Measurements from ENCODE around the gene PLXNA4.
A peak's percentile ranks its signal among the peaks of the same experiment; 100 is the strongest.

PLXNA4 gene

DNA sequence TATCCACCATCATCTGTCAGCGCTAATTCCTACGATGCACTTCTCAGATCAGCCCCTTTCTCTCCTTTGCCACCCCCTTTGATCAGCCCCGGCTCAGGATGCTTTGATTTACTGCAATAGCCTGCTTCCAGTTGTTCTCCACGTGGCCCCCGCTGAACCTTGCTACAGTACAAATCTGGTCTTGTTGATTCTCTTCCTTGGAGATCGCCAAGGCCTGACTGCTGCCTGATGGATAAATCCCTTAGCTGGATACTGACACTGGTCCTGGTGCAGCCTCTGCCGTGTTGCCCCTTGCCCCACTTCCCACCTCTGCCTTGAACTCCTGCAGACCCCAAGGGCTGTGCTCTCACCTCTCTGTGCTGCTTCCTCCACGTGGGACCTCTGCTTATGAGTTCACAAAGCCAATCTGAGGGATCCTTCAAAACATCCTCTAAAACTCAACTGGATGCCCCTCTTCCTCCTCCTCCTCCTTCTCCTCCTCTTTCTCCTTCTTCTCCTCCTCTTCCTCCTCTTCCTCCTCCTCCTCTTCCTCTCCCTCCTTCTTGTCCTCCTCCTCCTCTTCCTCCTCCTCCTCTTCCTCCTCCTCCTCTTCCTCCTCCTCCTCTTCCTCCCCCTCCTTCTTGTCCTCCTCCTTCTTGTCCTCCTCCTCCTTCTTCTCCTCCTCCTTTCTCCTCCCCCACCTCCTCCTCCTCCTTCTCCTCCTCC lies 15.3 kb downstream of the PLXNA4 start:
- no peak for DNase-seq

DNA sequence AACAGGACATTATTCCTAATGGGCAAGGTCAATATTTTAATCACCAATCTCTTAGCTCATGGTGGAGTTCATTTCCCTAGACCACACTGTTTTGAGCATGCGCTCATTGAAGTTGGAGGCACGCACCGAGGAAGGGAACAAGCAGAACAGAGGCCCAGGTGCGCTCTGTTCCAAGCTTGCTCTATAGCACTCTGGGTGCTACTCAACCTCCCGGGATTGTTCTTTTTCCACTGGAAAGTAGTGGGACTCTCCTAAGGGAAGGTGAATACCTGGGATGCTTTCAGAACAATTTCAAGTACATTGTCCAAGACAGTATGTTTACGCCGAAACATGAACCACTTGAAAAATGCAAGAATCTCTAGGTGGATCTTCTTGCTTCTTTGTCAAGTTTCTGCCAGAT lies 16.2 kb downstream of the PLXNA4 start:
- DNase-seq = no peak

DNA sequence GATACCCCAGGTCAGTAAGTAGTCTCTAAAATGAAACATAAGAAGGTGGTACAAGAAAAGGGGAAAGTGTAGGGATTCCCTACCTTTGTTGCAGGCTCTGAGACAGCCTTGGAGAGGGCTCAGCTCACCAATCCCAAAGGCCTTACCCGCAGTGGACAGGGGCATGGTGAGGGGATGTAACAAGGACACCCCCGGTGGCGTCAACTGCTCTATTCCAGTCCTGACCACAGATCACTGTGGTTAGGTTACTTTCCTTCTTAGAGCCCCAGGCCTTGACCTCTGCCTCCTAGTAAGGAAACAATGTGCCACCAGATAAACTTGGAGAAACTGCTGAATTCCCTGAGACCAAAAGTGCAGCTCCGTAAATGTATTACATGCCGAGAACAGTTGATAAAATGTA lies 17.5 kb downstream of the PLXNA4 start:
- no peak for DNase-seq

DNA sequence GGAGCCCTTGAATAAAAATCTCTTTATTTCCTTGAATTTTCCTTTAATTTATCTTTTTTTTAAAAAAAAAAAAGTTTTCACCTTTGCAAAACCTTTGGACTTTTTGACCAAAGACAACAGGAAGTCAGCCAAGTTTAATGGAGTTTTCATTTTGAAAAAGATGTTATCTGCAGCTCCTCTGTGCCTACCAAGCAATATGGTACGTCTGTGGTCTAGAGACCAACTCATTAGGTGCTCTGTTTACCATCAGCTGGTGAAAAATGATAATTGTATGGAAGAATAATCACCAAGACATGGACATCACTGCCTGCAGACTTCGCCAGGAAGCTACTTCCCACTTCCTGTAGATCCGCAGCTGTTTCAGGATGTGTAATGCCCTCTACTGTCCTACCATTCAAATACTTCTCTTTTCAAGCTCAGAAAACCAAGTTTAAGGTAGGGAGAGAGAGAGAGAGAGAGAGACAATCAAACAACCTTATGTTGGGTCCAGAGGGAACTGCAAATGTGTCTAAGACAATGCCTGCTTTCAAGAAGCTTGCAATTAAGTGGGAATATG lies 18.7 kb downstream of the PLXNA4 start:
- DNase-seq = peak in 1 of 2 experiments; percentile 24

DNA sequence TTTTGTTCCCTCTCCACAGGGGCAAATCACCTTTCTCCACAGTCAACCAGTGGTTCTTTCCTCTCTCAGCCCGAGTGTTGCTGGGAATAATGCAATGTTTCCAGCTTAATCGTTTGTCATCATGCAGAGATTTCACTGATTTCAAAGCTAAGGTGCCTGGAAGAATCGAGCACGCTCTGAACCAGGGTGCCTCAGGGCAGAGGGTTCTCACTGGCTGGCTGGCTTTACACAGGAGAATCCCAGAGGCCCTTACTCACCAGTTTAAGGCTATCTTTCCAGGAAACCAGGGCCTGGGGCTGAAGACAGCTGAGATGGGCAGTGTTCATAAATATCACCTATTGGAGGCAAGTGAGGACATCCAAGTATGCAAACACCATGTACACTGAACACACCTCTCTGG lies 21.8 kb downstream of the PLXNA4 start:
- no peak for DNase-seq

DNA sequence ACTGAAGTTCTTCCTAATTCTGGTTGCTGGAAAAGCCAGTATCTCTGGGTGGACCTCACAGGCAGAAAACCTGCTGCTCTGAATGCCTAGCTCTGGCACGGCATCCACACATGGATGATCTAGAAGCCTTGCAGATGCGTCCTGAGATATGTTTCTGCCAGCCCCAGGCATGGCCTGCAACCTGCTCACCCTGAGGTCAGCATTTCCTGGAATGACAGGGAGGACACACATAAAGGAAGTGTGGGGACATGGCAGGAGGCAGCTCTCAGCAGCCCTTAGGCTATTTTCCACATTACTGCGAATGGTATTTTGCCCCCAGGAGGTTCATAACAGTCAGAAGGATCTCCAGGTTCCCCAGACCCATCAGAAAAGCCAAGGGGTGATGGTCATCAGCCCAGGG lies 23.2 kb downstream of the PLXNA4 start:
- DNase-seq = no peak

DNA sequence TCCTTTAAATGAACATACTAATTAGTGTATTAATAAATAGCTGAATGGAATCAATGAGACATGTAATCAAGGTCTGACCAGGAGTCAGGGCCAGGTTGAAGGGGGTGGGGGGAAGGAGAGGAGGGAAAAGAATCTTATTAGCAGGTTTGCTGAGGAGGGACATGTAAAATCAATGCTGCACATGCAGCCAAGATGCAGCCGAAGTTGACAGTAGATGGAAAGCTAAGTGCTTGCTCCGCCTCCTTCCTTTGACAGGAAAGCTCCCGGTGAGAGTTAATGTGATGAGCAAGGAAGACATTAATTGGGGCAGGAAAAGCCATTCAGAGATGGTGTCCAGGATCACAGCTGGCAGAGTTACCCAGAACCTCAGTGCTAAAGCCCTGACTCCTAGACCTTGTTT lies 24.4 kb downstream of the PLXNA4 start:
- DNase-seq = peak in 1 of 2 experiments; percentile 47

DNA sequence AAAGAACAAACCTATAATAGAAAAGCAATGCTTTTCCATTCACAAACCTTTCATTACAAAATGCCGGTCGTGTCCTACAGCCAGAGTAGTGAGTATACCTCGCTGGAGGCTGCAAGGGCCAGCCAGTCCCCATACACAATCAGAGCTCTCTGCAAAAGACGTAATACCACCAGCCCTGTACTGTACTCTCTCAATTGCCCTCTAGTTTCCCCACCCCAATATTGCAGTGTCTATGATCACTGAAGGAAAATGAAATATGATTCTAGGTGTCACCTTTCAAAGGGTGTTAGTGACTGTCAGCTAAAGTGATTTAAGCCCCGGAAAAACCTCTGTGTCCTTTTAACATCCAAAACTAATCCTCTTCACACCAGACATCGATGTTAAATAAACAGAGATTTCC lies 24.8 kb downstream of the PLXNA4 start:
- peak in 1 of 2 experiments; percentile 73 for DNase-seq

DNA sequence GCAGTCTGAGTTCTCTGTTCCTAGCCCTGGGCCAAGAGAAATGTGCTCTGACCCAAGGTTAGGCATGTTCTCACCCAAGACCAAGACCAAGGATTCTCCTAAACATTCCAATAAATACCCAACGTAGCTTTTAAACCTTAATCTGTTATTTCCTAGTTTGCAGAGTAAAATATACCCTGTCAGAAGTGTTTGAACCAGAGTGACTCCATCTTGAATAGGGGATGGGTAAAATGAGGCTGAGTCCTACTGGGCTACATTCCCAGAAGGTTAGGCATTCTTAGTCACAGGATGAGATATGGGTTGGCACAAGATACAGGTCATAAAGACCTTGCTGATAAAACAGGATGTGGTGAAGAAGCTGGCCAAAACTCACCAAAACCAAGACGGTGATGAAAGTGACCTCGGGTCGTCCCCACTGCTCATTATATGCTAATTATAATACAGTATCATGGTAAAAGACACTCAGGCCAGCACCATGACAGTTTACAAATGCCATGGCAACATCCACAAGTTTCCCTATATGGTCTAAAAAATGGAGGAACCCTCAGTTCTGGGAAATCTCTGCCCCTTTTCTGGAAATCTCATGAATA lies 27.7 kb downstream of the PLXNA4 start:
- DNase-seq = no peak

DNA sequence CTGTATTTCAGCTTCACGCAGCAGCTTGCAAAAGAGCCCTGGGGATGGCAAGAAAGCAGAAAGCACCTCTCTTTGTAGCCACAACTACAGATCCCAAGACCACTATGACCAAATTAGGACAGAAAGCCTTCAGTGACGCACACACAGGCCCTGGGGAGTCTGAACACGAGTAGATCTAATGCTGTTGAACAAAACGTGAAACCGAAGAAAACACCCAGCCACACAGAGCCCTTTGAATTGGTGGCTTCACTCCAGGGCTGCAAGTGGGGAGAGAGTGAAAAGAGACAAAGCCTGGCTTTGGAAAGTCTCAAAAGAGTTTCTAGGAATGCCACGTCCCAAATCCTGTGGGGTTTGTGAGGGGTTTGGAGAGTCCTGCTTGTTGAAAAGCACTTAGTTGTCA lies 28.4 kb downstream of the PLXNA4 start:
- DNase-seq = no peak

DNA sequence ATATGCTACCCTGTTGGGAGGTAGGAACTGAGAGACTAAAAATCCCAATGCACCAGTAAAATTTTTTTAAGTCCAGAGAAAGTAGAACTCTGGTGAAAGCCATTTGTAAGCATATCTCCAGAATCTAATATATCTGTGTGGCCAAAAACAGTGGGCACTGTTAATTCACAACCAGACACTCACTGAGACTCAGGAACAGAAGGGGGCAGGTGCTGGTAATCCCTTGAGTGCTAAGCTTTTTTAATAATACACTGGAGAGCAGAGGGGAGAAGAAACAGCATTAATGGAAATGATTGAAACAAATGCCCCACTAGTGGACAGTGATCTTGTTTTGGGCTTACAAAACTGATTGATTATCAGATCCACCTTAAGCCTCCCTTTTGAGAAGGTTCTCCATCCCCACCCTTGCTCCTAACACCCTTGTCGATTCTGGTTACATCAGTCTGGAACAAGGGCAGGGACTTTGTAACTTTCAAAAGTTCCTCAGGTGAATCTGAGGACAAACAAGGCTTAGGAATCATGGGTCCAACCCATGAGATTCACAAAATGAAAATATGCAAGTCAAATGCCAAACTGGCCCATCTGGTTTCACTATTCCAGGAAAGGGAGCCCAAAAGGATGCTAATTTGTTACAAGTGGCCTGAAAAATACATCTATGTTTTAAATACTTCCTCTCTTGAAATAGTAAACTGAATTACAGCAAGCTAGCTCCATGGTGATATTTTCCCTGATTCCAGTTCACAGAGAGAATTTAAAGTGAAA lies 29.7 kb downstream of the PLXNA4 start:
- DNase-seq = peak; percentile 62 to 79

DNA sequence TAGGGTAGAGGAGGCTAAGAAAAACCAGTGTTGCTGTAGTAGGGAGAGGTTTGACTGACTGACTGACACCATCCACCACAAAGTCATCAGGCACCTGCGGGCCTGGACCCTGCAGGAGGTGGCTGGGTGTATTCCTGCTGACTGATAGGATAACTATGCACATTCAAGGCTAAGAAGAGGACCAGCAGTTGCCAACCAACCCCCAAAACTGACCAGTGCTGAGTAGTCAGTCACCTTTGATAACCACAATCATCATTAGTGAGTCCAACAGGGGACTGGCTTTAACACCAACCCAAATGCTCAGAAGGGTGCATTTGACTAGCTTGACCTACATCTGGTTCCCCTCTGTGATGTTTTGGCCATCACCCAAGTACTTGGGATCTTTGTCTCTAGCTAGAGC lies 30.5 kb downstream of the PLXNA4 start:
- peak in 1 of 2 experiments; percentile 36 for DNase-seq

DNA sequence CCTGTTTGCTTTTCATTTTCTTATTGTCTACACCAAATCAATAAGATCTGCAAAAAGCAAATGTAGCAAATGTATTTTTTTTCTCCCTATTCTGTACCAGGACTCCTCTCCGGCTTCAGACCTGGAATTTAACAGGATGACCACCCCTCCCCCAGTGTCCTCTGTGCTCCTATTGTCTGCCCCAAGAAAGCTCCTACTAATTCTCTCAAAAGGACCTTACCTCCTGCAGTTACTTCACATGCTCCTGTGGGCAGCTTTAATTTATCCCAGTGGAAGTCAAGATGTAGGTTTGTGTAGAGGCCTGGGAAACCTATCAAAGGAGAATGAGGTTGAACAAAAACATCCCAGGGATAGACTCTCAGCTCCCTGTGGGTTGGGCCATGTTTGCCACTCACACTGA lies 31.3 kb downstream of the PLXNA4 start:
- DNase-seq = no peak

DNA sequence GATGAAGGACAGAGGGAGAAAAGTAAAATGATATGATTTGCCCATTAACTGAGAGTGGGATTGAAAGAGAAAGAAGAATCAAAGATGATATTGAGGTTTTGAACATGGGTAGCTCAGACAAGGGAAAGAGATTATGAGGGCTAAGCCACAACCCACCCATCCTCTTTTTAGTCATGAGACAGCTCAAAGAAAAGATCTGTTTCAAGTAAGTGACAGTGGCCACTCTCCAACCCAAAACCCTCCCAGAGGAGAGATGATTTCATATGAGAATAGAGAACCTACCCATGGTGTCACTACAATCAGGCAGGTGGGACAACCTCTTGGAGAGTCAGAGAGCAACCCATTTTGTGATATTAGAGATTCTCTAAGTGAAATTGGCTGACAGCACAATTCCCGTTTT lies 32.2 kb downstream of the PLXNA4 start:
- no peak for DNase-seq

DNA sequence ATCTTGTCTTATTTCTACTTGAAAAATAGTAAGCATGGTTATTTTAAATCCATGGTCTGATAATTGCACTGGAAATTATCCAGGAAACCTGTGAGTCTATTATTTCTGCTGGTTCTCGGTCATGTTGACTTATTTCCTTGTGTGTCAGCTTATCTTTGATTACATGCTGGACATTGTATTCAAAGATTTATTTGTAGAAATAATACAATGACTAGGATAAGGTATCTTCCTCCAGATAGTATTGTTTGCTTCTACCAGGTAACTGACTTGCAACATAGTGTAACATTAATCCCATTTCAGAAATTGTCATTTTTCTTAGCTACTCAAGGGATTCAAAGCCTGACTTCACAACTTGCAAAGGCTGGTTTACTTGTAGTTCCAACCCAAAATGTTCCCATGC lies 33.4 kb downstream of the PLXNA4 start:
- no peak for DNase-seq

DNA sequence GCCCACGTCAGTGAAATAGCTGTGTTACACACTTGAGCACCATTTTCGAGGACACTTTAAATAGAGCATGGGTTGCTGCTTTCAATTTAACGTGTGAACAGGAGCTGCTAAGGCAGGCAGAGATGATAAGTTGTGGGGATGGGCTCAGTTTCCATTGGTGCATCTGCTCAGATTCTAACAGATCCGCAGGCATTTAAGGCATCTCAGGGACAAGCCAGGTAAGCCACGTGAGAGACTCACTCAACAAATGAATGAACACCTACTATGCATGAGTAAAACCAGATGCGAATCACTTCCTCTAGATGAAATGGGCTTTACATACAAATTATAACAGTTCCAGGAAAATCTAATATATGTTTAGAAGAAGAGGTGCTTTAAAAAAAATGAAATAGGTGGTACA lies 34.6 kb downstream of the PLXNA4 start:
- no peak for DNase-seq

DNA sequence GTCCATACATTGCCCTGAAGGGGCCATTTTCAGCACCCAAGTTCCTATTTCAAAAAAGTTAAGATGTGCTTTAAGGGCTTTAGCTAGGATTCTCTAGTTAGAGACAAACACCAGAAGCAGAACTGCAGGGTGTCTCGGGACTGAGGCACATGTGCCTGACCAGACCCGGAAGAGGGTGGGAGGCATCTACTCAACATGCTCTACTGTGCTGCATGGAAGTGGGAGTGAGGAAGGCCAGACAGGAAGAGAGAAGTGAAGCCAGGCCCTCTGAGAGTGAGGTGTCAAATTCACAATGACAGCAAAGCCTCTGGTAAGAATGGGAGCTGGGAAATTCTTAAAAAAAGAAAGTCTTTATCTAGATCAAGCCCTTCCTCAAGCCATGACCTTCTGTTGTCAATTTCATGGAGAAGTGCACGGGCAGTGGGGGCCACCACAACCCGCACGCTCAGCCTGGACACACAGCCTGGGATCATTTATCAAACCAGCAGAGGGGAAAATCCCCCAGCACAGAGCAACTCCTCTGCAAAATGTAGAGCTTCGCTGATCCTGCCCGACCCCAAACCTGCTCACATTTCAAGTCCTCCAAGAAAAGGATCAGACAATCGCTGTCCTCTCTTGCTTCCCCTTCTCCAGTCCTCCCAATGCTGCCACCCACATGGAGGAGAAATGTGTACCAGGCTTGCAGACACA lies 38.7 kb downstream of the PLXNA4 start:
- DNase-seq = no peak

DNA sequence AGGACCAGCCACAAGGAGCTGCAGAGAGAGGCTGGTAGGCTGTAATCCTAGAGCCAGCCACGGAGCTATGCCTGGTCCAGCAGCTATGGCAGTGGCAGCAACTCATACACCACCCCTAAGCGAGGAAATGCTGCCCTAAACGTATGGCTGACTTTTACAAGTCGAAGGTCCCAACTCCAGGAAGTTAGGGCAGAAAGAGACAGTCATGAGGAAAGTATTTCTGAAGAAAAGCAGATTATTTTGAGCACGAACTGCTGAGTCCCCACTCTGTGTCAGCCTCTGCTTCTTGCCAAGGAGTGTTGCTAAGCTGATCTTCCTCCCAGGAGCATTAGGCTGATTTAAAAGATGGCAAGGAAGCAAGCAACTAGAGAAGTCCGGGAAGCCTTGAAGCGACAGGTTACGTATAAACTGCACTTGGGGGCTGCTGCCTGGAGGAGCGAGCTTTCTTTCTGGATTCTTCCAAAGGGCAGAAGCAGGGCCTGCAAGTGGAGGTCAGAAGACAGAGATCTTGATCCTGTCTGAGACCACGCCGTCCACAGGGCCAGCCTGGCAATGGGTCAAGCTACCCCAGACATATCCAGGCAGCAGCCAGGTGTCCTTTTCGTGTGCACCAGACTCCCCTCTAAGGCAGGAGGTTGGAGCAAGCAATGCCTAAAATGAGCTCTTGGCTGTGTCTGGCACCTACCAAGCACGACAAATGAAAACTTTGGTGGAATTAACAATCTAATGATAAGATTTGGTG lies 39.4 kb downstream of the PLXNA4 start:
- no peak for DNase-seq

DNA sequence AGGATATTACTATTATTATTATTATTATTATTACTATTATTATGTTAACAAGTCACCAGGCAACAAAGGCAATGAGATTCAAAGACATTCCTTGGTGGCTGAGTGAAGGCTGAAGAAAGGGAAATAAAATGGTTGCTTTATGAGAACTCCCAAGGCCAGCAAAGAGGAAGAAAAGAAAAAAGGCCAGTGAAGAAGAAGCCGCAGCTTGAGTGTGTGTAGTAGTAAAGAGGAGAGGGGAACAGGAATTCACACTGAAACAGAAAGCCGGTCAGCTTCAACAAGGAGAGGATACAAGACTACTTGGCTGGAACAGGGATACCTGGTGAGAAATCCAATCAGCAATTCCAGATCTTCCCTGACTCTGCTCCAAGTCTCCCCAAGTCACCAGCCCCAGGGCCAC lies 42.4 kb downstream of the PLXNA4 start:
- no peak for DNase-seq

DNA sequence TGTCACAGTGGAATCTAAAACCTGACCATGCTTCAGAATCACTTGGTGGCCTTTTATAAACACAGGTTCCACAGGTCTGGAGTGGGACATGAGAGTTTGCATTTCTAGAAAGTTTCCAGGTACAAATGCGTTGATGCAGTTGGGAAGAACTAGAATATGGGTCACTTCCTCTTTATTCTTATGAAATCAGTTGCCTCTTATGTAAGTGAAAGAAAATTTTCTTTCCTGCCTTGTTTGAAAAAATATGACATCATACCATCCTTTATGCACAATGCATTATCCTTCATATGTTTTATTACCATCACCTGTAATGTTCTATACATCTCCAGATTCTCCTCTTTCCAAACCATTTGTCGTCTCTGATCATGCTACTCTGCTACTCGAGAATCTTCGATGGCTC lies 44.0 kb downstream of the PLXNA4 start:
- no peak for DNase-seq

DNA sequence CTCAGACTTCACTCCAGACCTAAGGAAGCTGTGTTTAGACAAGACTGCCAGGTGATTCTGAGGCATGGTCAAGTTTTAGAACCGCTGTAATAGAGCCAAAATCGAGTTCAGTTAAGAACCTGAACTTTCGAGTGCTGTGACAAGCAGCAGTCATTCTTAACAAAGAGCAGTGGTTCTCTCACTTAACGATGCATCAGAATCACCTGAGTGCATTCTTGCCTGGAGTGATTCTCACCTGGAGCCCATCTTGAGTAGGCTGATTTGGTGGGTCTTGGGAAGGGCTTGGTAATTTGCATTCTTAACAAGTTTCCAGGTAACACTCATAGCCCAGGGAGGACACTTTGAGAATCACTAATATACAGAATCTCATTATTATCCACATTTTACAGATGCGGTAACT lies 44.7 kb downstream of the PLXNA4 start:
- no peak for DNase-seq

DNA sequence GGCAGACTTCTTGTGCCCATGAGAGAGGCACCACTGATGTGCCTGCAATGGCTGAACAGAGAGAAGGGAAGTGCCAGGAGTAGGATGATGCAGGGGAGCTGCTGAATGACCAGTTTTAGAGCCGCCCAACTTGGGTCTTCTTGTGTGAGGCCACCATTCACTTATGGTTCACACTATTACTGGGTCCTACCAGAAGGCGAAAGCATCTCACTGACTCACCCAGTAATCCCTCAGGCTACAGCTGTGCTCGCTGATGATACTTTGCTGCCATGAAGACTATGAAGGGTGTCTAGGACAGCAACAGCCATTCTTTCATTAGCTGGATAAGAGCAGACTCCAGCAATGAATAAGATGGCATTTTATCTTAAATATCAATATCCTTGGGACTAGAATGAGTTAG lies 47.6 kb downstream of the PLXNA4 start:
- no peak for DNase-seq

All from NCI-H524 (cell line).